Fibroblast of the aortic adventitia (primary cell): ENCODE measurements around the gene PTGIR. TPM values are rescaled to one million over a fixed set of nuclear protein-coding genes. Genes with fewer than 3 reads are reported as not detected.
"Not testable (repeated sequence)": the region's sequence is repeated elsewhere in the genome, so short reads cannot be mapped to it uniquely, and the experiment has no call there.

Experiments
- DNase-seq: peaks from one replicate; pipeline ENCODE4 v3.0.0-alpha.2; 2010; ENCODE audit warnings: low read depth
- H3K4me3 ChIP-seq: 2 replicates; pipeline ENCODE4 v1.5.1; 2011; ENCODE audit warnings: low read depth, mild to moderate bottlenecking, control low read depth, low read length, moderate library complexity
- total RNA-seq: library from RNA; depleted of rRNA; stranded (reverse); fragments of >200 nt; gene quantifications from 2 replicates; pipeline ENCODE4 v1.2.3, GENCODE V29; 2012; ENCODE audit warnings: low replicate concordance
- TF ChIP-seq, protein P1 (sequence below): IDR thresholded peaks from 2 replicates; pipeline ENCODE4 v1.5.1; 2011; ENCODE audit warnings: mild to moderate bottlenecking, low read length, control low read depth, inconsistent platforms; ENCODE audit not compliant: insufficient read depth

Gene PTGIR
- total RNA-seq, 1 donor = 23.2 TPM

DNA sequence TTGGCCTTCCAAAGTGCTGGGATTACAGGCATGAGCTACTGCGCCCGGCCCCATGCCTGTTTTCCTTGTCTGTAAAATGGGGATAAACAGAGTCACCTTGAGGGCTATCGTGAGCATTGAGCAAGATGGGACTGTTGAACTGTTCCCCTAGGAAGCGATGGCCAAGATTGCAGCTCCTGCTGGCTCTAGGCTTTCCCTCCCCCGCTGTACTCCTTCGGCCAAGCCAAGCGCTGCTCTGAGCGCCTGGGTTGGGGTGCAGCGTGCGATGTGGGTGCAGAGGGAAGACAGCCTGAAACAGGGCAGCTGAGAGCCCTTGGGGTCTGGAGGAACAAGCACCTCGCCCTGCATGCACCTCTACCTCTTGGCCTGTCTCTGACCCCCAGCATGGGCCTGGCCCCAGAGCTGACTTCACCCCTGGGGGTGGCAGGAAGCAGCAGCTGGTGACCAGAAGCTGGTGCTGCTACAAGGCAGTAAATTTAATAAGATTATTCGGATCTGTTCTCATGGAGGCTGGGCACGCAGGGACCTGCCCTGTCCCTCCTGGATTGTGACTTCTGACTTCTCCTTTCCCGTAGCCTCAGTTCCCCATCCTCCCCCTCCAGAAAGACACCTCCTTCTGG lies 5.8 kb upstream of the PTGIR start:
- TF ChIP-seq, protein P1, sequence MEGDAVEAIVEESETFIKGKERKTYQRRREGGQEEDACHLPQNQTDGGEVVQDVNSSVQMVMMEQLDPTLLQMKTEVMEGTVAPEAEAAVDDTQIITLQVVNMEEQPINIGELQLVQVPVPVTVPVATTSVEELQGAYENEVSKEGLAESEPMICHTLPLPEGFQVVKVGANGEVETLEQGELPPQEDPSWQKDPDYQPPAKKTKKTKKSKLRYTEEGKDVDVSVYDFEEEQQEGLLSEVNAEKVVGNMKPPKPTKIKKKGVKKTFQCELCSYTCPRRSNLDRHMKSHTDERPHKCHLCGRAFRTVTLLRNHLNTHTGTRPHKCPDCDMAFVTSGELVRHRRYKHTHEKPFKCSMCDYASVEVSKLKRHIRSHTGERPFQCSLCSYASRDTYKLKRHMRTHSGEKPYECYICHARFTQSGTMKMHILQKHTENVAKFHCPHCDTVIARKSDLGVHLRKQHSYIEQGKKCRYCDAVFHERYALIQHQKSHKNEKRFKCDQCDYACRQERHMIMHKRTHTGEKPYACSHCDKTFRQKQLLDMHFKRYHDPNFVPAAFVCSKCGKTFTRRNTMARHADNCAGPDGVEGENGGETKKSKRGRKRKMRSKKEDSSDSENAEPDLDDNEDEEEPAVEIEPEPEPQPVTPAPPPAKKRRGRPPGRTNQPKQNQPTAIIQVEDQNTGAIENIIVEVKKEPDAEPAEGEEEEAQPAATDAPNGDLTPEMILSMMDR = no peak
- H3K4me3 ChIP-seq = no peak overlapping the region
- no peak for DNase-seq

DNA sequence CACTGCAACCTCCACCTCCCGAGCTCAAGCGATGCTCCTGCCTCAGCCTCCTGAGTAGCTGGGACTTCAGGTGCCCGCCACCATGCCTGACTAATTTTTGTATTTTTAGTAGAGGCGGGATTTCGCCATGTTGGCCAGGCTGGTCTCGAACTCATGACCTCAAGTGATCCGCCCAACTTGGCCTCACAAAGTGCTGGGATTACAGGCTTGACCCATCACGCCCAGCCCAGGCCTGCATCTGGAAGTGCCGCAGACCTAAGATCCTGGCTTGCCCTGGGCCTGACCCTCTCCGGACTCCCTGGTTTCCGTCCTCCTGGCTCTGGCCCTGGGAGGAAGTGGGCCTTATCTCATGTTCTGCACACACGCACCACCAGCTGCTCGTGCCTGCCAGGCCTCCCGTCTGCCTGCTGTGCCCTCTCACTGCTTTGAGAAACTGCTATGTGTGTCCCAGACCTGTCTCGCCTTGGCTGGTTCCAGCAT lies 4.7 kb upstream of the PTGIR start:
- no peak overlapping the region for H3K4me3 ChIP-seq
- TF ChIP-seq, protein P1 = no peak
- DNase-seq = no peak

DNA sequence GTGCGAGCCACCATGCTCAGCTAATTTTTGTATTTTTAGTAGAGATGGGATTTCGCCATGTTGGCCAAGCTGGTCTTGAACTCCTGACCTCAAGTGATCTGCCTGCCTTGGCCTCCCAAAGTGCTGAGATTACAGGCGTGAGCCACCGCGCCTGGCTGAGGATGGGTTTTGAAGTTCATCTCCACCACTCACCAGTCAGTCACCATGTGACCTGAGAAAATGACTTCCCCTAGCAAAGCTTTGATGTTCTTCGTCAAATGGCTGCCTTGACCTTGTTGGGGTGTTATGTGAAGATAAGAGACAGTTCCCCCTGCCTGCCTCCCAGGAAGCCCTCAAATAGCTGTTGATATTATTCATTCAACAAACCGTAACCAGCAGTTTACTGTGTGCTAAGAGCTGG lies 4.1 kb upstream of the PTGIR start:
- DNase-seq = not testable (repeated sequence)

DNA sequence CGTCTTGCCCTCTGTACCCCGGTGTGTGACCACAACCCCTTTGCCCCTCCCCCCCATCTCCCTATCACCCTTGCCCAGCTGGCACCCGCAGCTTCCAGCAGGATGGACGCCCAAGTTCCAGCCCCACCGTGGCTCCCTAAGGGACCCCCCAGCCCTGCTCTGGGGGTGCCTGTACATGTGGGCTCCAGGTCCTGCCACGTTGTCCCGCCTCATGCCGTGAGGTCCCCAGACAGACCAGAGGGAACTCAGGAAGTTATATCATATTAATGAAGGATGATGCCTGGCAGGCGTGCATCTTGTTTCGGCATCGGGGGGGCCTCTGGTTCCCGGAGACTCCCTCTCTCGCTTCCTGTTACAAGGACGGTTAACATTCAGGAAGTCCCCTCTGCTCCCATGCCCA lies 1.6 kb upstream of the PTGIR start:
- DNase-seq = no peak
- H3K4me3 ChIP-seq = no peak overlapping the region
- TF ChIP-seq, protein P1 = no peak

More for the DNA sequence above, 4.1 kb upstream of the PTGIR start:
- H3K4me3 ChIP-seq = not testable (repeated sequence)

DNA sequence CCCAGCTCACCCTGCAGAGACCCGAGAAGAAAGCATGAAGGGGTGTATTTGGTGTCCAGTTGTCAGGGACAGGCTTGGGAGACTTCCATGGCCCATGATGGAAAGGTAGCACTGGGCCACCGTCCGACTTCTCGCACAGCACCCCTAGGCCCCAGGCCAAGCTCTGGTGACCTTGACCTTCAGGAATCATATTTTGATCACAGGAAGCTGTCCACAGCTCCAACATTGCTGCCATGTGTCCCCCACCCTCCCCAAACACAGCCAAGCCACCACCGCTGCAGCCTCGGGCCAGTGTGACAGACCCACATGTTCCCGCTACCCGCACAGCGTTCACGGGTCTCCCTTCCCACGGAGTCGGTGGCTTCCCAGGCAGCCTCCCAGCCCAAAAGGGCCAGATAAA lies 842 bp upstream of the PTGIR start:
- DNase-seq = no peak
- TF ChIP-seq, protein P1 = no peak
- no peak overlapping the region for H3K4me3 ChIP-seq

DNA sequence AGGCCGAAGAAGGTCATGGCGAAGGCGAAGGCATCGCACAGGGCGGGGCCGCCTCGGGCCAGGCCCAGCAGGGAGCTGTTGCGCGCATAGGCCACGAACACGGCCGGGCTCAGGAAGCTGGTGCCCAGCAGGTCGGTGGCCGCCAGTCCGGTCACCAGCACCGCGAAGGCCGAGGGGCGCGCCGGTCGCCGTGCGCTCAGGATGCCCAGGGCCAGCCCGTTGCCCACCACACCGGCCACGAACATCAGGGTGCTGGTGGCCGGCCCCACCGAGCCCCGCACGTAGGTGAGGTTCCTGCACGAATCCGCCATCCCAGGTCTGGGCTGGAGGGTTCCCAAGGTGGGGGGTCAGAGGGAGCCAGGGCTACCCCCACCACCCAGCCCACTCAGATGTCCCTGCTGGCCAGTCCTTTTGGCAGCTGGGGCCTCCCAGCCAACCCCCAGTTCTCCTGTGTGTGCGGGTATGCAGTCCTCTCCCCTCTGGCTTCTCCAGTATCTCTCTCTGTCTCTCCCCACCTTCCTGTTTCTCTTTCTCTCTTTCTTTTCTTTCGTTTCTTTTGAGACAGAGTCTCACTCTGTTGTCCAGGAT lies 880 bp downstream of the PTGIR start:
- TF ChIP-seq, protein P1 = no peak
- DNase-seq = no peak
- peak overlapping the region; percentile 70 for H3K4me3 ChIP-seq

DNA sequence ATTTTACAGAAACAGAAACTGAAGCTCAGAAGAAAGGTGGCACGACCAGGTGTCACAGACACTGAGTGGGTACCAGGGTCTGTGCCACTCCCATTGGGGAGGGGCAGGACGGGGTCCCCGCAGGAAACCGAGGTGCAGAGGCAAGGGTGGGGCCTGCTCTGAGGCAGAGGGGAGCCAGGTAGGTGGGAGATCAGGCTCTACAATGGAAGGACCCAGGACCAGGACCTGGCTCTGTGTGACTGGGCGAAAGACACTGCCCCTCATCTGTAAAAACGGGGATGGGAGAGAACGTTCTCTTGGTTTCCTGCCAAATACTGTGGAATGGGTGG lies 2.8 kb downstream of the PTGIR start:
- TF ChIP-seq, protein P1 = no peak
- no peak for DNase-seq
- peak overlapping the region; percentile 59 for H3K4me3 ChIP-seq
